ENCODE measurements around the gene EPB41.

The EPB41 gene

DNA sequence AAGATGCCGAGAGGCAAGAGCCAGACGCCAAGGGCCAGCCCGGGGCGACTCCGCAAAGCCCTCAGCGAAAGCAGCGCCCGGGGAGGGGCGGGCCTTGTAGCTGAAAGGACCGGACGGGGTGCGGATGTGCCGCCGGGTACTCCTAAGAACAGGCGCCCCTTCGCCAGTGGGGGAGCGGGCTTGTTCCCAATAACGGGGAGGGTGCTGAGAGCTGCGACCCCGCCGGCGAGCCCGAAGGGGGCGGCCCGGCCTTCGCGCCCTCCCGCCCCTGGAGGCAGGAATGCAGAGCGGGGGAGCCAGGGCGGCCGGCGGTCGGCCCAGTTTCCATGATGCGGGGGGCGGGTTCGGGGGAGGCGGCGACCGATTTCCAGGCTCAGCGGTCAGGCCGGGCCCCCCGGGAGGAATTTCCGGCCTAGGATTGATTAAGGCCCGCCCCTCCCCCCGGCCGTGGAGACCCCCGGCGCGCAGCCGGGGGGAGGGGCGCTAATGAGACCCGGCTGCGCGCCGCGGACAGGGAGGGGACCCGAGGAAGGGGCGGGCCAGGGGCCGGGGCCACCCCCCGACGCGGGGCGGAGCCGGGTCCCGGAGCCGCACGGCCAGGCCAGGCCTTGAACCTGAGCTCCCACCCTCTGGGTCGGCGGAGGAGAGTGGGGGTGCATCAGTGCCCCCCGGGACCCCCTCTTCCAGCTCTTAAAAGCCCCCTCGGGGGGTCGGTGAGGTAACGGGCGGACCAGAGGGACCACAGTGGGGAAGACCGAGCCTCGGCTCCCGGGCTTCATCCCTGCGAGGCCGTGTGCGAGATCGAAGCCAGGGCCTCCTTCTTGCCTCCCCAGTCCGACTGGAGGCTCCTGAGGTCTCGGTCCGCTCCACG, 210.2 kb downstream of the EPB41 start (continued):
- TF ChIP-seq, protein P1, sequence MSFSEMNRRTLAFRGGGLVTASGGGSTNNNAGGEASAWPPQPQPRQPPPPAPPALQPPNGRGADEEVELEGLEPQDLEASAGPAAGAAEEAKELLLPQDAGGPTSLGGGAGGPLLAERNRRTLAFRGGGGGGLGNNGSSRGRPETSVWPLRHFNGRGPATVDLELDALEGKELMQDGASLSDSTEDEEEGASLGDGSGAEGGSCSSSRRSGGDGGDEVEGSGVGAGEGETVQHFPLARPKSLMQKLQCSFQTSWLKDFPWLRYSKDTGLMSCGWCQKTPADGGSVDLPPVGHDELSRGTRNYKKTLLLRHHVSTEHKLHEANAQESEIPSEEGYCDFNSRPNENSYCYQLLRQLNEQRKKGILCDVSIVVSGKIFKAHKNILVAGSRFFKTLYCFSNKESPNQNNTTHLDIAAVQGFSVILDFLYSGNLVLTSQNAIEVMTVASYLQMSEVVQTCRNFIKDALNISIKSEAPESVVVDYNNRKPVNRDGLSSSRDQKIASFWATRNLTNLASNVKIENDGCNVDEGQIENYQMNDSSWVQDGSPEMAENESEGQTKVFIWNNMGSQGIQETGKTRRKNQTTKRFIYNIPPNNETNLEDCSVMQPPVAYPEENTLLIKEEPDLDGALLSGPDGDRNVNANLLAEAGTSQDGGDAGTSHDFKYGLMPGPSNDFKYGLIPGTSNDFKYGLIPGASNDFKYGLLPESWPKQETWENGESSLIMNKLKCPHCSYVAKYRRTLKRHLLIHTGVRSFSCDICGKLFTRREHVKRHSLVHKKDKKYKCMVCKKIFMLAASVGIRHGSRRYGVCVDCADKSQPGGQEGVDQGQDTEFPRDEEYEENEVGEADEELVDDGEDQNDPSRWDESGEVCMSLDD (tag by site-specific recombination; IDR thresholded peaks at IDR 0.05), result peak; percentile 71
- TF ChIP-seq EGR2 (tag by site-specific recombination; IDR thresholded peaks at IDR 0.05; ENCODE audit: low read depth) (peak; percentile 72; the same call in 1 of the 2 replicates), ZNF423 (tag by site-specific recombination; IDR thresholded peaks at IDR 0.05) (peak; percentile 62), ZBTB7A (tag by site-specific recombination; IDR thresholded peaks at IDR 0.05; ENCODE audit: low read depth) (peak; percentile 23; the same call in 1 of the 2 replicates)
- TF ChIP-seq, protein P2, sequence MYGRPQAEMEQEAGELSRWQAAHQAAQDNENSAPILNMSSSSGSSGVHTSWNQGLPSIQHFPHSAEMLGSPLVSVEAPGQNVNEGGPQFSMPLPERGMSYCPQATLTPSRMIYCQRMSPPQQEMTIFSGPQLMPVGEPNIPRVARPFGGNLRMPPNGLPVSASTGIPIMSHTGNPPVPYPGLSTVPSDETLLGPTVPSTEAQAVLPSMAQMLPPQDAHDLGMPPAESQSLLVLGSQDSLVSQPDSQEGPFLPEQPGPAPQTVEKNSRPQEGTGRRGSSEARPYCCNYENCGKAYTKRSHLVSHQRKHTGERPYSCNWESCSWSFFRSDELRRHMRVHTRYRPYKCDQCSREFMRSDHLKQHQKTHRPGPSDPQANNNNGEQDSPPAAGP (tag by site-specific recombination; IDR thresholded peaks at IDR 0.05), result 0 out of 2 replicates have a peak, but pooled peaks have one; percentile 52

DNA sequence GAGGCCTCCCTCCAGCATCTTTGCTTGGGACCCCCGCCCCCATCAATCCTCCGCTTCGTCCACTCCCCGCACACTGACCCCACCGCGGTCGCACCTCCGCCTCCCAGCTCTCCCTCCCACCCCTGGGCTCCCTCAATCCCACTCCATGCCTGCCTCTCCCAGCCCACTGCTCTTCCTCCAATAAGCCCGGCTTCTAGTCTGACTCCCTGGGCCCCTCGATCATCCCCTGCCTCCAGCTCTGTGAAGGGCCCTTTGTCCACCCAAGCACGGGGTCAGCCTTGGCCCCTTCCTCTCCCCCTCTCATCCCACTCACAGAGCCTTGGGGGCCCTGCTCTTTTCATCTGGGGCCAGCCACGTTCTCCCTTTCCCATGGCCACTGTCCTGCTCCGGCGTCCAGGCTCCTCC, 210.9 kb downstream of the EPB41 start:
- ChIA-PET POLR2A (interaction anchor here (1.1 kb wide), 1 partner anchor 56 kb away, joined by 5 read pairs; no protein-coding TSS in a partner anchor), CTCF (interaction anchor here (1.4 kb wide), 1 partner anchor 77 kb away, joined by 4 read pairs; no protein-coding TSS in a partner anchor)
- no peaks in the 10 kb centered on the region for H3K4me1 ChIP-seq (ENCODE audit: control insufficient read depth, insufficient read depth, low read length)
- no peak for TF ChIP-seq ZNF416 (tag by site-specific recombination; IDR thresholded peaks at IDR 0.05)
- TF ChIP-seq ZFHX2 (tag by site-specific recombination; conservative IDR thresholded peaks at IDR 0.05), result peak; percentile 63
- TF ChIP-seq, protein P3, sequence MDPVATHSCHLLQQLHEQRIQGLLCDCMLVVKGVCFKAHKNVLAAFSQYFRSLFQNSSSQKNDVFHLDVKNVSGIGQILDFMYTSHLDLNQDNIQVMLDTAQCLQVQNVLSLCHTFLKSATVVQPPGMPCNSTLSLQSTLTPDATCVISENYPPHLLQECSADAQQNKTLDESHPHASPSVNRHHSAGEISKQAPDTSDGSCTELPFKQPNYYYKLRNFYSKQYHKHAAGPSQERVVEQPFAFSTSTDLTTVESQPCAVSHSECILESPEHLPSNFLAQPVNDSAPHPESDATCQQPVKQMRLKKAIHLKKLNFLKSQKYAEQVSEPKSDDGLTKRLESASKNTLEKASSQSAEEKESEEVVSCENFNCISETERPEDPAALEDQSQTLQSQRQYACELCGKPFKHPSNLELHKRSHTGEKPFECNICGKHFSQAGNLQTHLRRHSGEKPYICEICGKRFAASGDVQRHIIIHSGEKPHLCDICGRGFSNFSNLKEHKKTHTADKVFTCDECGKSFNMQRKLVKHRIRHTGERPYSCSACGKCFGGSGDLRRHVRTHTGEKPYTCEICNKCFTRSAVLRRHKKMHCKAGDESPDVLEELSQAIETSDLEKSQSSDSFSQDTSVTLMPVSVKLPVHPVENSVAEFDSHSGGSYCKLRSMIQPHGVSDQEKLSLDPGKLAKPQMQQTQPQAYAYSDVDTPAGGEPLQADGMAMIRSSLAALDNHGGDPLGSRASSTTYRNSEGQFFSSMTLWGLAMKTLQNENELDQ (tag by site-specific recombination; IDR thresholded peaks at IDR 0.05; ENCODE audit: low read depth), result no peak
- TF ChIP-seq ZNF335 (tag by site-specific recombination; conservative IDR thresholded peaks at IDR 0.05), result no peak
- peak; percentile 83 for TF ChIP-seq EGR2 (tag by site-specific recombination; IDR thresholded peaks at IDR 0.05; ENCODE audit: low read depth)
- TF ChIP-seq ZNF830 (tag by site-specific recombination; IDR thresholded peaks at IDR 0.05; ENCODE audit: low read depth), result no peak
- TF ChIP-seq, protein P4, sequence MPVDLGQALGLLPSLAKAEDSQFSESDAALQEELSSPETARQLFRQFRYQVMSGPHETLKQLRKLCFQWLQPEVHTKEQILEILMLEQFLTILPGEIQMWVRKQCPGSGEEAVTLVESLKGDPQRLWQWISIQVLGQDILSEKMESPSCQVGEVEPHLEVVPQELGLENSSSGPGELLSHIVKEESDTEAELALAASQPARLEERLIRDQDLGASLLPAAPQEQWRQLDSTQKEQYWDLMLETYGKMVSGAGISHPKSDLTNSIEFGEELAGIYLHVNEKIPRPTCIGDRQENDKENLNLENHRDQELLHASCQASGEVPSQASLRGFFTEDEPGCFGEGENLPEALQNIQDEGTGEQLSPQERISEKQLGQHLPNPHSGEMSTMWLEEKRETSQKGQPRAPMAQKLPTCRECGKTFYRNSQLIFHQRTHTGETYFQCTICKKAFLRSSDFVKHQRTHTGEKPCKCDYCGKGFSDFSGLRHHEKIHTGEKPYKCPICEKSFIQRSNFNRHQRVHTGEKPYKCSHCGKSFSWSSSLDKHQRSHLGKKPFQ (tag by site-specific recombination; IDR thresholded peaks at IDR 0.05), result no peak
- no peak for TF ChIP-seq ZNF571 (tag by site-specific recombination; IDR thresholded peaks at IDR 0.05)
- no peak for TF ChIP-seq ZNF248 (tag by site-specific recombination; IDR thresholded peaks at IDR 0.05)
- TF ChIP-seq, protein P5, sequence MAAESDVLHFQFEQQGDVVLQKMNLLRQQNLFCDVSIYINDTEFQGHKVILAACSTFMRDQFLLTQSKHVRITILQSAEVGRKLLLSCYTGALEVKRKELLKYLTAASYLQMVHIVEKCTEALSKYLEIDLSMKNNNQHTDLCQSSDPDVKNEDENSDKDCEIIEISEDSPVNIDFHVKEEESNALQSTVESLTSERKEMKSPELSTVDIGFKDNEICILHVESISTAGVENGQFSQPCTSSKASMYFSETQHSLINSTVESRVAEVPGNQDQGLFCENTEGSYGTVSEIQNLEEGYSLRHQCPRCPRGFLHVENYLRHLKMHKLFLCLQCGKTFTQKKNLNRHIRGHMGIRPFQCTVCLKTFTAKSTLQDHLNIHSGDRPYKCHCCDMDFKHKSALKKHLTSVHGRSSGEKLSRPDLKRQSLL (tag by site-specific recombination; IDR thresholded peaks at IDR 0.05), result peak; percentile 83
- TF ChIP-seq ZNF223 (tag by site-specific recombination; IDR thresholded peaks at IDR 0.05), result no peak
- no peak overlapping the region for H3K4me3 ChIP-seq (ENCODE audit: low read depth, low read length)
- no peaks in the 10 kb centered on the region for H3K9me3 ChIP-seq (ENCODE audit: control insufficient read depth, insufficient read depth, low read depth, low read length)
- no peak overlapping the region for H3K27ac ChIP-seq (ENCODE audit: extremely low read depth, low read depth, low read length)
- no peaks in the 10 kb centered on the region for H3K36me3 ChIP-seq (ENCODE audit: control insufficient read depth in 2 of 2, insufficient read depth in 1 of 2, low read length in 2 of 2)
